KBM-7 (cell line): ENCODE data around the gene MYO1D.

Source experiments
- DNase-seq: peaks from one replicate; pipeline ENCODE4 v3.0.0-alpha.2; 2015
- in situ Hi-C: fragments of 300-500 bp; cut with MboI; formaldehyde crosslinking; loops from 2 replicates; pipeline ENCODE4 v1.14.3; 2020; ENCODE audit warnings: low sequenced_read_pairs, low pct_unique_long_range_greater_than_20kb, mixed read lengths

The MYO1D gene

DNA sequence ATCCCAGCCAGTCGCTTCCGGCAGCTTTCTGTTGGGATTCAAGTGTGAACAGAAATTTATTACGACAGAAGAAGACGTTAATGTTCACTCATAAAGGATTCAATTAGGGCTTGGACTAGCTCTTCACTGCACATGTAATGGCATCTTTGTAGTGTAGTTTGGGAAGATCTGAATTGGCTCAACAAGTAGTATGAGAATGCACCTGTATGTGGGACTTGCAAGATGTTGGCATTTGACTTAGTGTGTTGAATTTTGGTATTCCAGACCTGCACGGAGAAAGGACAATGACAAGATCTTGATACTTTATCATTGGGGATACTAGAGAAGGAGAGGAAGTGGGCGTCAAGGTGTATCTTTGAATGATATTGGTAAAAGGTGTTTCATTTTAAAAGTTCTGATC lies 431.4 kb downstream of the MYO1D start:
- in situ Hi-C loops = no loop called here
- DNase-seq = no peak

DNA sequence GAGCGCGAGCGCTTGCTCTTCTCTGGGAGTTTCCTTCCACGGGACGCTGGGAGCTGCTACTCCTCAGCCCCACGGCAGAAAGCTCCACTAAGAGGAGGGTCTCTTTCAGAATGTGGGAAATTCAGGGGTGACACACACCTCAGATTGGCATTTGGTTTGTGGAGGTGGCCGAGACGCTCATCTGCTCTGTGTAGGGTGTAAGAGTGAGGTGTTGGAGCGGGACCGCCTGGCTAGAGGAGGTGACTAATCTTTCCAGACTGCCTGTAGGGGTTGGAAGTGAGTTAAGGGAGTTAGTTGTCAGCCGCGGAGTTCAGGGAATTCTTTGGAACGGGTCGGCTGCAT lies 431.9 kb downstream of the MYO1D start:
- in situ Hi-C loops = no loop called here
- peak; percentile 49 for DNase-seq

DNA sequence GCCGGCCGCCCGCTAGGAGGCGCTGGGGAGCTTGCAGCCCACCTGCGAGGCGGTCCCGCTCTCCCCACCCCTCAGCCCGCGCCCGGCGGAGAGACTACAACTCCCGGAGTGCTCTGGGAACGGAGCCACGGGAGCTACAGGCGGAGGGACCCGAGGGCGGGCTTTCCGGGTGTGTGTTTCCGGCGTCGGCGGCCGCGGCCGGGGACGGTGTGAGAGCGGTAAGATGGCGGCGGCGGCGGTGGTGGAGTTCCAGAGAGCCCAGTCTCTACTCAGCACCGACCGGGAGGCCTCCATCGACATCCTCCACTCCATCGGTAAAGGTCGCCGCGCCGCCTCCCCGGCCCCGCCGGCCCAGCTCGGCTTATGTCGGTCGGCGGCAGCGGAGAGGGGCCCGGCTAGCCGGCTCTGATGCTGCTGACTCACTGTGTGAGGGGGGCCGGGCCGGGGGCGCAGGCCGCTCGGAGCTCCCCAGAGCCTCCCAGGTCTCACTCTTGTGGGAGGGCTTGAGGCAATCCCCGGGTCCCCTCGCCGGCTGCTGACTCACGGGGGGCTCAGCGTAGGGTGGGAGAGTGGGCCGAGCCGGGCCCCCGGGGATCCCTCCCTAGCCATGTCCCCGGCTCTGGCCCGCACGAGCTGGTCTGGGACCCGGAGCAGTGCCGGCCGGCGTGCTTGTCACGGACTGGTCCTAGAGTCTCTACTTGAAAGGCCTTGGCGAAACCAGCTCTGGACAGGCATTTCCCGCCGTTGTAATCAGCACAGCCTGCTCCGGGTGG lies 432.4 kb downstream of the MYO1D start, which contains the start of gene PSMD11:
Gene PSMD11, plus strand, starts transcription at position 210 of the 773 bp plus-strand sequence. Its CDS starts 14 bp downstream, at position 224.
- DNase-seq = peak; percentile 99
- in situ Hi-C loops = no loop called here

DNA sequence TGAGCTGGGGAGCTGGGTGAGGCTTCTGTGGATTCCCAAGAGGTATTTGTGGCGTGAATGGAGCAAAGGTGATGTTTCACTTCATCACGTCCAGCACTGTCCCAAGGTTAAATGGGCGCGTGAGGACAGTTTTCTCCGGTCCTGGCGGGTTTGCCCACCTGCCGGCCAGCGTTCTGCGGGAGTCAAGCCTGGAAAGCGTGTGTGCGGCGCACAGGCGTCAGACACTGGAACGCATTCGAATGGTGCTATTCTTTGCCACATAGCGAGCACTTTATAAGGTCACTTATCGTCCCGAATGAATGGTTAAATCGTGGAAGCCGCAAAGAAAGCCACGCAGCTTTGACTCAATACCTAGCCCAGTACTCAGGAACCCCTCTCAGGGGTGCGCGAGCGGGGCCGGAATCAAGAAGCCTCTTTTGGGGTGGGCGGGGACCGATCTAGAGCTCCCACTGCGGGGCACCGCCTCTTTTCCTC lies 433.1 kb downstream of the MYO1D start:
- DNase-seq = no peak
- in situ Hi-C loops = no loop called here
